ENCODE measurements around the gene PSMB7.
"Not testable (repeated sequence)": the region's sequence is repeated elsewhere in the genome, so short reads cannot be mapped to it uniquely, and the experiment has no call there.

Gene PSMB7

GRCh38 chr9:124441291-124441690, 26.0 kb upstream of the PSMB7 start:
- Histone ChIP-seq H3K9ac (ENCODE audit: low read length) (no peak overlapping the region), H3K4me1 (ENCODE audit: control insufficient read depth, insufficient read depth, low read length) (no peaks in the 10 kb centered on the region), H3K36me3 (ENCODE audit: control insufficient read depth, insufficient read depth, low read length) (no peaks in the 10 kb centered on the region), H3K9me3 (ENCODE audit: control insufficient read depth, low read length) (no peaks in the 10 kb centered on the region), H3K27me3 (ENCODE audit: control insufficient read depth, insufficient read depth, low read length) (peaks cover 3% of the 10 kb centered on the region), H3K4me3 (ENCODE audit: low read length) (no peak overlapping the region)

GRCh38 chr9:124440786-124441185, 25.5 kb upstream of the PSMB7 start:
- Histone ChIP-seq H3K4me3 (ENCODE audit: low read length) (no peak overlapping the region), H3K4me1 (ENCODE audit: control insufficient read depth, insufficient read depth, low read length) (no peaks in the 10 kb centered on the region), H3K36me3 (ENCODE audit: control insufficient read depth, insufficient read depth, low read length) (no peaks in the 10 kb centered on the region), H3K9ac (ENCODE audit: low read length) (no peak overlapping the region), H3K27me3 (ENCODE audit: control insufficient read depth, insufficient read depth, low read length) (peaks cover 3% of the 10 kb centered on the region), H3K9me3 (ENCODE audit: control insufficient read depth, low read length) (no peaks in the 10 kb centered on the region)

- Histone ChIP-seq H3K4me3 (ENCODE audit: low read length) (no peak overlapping the region), H3K4me1 (ENCODE audit: control insufficient read depth, insufficient read depth, low read length) (no peaks in the 10 kb centered on the region), H3K36me3 (ENCODE audit: control insufficient read depth, insufficient read depth, low read length) (no peaks in the 10 kb centered on the region), H3K9ac (ENCODE audit: low read length) (no peak overlapping the region), H3K27me3 (ENCODE audit: control insufficient read depth, insufficient read depth, low read length) (peaks cover 3% of the 10 kb centered on the region), H3K9me3 (ENCODE audit: control insufficient read depth, low read length) (no peaks in the 10 kb centered on the region)
Measured at GRCh38 chr9:124439686-124440243, 24.5 kb upstream of the PSMB7 start.

DNA sequence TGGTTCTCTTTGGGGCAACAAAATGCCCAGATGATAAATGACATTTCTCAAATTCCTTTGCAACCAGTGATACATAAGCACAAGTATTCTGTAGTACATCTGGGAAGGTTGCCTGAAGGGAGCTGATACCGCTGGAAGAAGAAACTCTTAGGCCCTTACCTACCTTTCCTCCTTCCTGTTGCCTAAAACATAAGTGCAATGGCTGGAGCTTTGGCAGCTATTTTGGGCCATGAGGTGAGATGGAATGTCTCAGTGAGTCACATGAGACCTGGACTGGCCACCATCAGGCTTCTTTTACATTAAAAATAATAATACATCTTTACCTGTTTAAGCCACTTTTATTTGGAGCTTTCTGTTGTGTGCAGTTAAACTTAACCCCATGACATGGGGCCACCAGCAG, 23.8 kb upstream of the PSMB7 start:
- Histone ChIP-seq H3K9ac (ENCODE audit: low read length) (no peak overlapping the region), H3K36me3 (ENCODE audit: control insufficient read depth, insufficient read depth, low read length) (no peaks in the 10 kb centered on the region), H3K9me3 (ENCODE audit: control insufficient read depth, low read length) (no peaks in the 10 kb centered on the region), H3K27me3 (ENCODE audit: control insufficient read depth, insufficient read depth, low read length) (peaks cover 3% of the 10 kb centered on the region), H3K4me1 (ENCODE audit: control insufficient read depth, insufficient read depth, low read length) (no peaks in the 10 kb centered on the region), H3K4me3 (ENCODE audit: low read length) (no peak overlapping the region)

DNA sequence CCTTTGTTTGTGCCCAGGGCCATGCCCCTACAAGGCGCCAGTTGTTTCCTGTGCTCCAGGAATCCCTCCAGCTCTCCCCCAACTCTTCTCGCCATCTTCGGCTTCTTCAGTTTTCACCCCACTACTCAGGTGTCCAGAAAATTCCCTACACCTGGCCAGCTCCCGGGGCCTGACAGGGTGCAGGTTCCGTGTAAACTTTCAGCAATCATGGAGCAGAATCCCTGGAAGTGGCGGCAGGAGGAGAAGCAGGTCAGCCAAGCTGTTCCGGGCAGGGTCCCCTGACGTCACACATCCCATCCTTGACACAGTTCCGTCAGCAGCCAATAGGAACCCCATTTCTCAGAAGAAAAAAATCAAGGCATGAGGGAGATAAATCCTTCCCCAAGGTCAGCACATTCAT, 22.8 kb upstream of the PSMB7 start:
- H3K27me3 ChIP-seq (ENCODE audit: control insufficient read depth, insufficient read depth, low read length) = peaks cover 3% of the 10 kb centered on the region
- H3K9ac ChIP-seq (ENCODE audit: low read length) = no peak overlapping the region
- H3K4me3 ChIP-seq (ENCODE audit: low read length) = no peak overlapping the region
- no peaks in the 10 kb centered on the region for H3K4me1 ChIP-seq (ENCODE audit: control insufficient read depth, insufficient read depth, low read length)
- no peaks in the 10 kb centered on the region for H3K9me3 ChIP-seq (ENCODE audit: control insufficient read depth, low read length)
- no peaks in the 10 kb centered on the region for H3K36me3 ChIP-seq (ENCODE audit: control insufficient read depth, insufficient read depth, low read length)

GRCh38 chr9:124437086-124437485, 21.8 kb upstream of the PSMB7 start:
- Histone ChIP-seq H3K4me3 (ENCODE audit: low read length) (no peak overlapping the region), H3K36me3 (ENCODE audit: control insufficient read depth, insufficient read depth, low read length) (no peaks in the 10 kb centered on the region), H3K4me1 (ENCODE audit: control insufficient read depth, insufficient read depth, low read length) (no peaks in the 10 kb centered on the region), H3K27me3 (ENCODE audit: control insufficient read depth, insufficient read depth, low read length) (peaks cover 3% of the 10 kb centered on the region), H3K9me3 (ENCODE audit: control insufficient read depth, low read length) (no peaks in the 10 kb centered on the region), H3K9ac (ENCODE audit: low read length) (no peak overlapping the region)

- Histone ChIP-seq H3K27me3 (ENCODE audit: control insufficient read depth, insufficient read depth, low read length) (peaks cover 3% of the 10 kb centered on the region), H3K9ac (ENCODE audit: low read length) (no peak overlapping the region), H3K36me3 (ENCODE audit: control insufficient read depth, insufficient read depth, low read length) (no peaks in the 10 kb centered on the region), H3K9me3 (ENCODE audit: control insufficient read depth, low read length) (no peaks in the 10 kb centered on the region), H3K4me1 (ENCODE audit: control insufficient read depth, insufficient read depth, low read length) (no peaks in the 10 kb centered on the region), H3K4me3 (ENCODE audit: low read length) (no peak overlapping the region)
Measured at GRCh38 chr9:124436320-124436719, 21.1 kb upstream of the PSMB7 start.

- no peaks in the 10 kb centered on the region for H3K4me1 ChIP-seq (ENCODE audit: control insufficient read depth, insufficient read depth, low read length)
- H3K4me3 ChIP-seq (ENCODE audit: low read length) = no peak overlapping the region
- H3K9me3 ChIP-seq (ENCODE audit: control insufficient read depth, low read length) = no peaks in the 10 kb centered on the region
- no peaks in the 10 kb centered on the region for H3K36me3 ChIP-seq (ENCODE audit: control insufficient read depth, insufficient read depth, low read length)
- no peak overlapping the region for H3K9ac ChIP-seq (ENCODE audit: low read length)
- H3K27me3 ChIP-seq (ENCODE audit: control insufficient read depth, insufficient read depth, low read length) = no peaks in the 10 kb centered on the region
Measured at GRCh38 chr9:124429530-124429867, 14.3 kb upstream of the PSMB7 start.

- H3K4me3 ChIP-seq (ENCODE audit: low read length) = no peak overlapping the region
- H3K27me3 ChIP-seq (ENCODE audit: control insufficient read depth, insufficient read depth, low read length) = no peaks in the 10 kb centered on the region
- no peaks in the 10 kb centered on the region for H3K36me3 ChIP-seq (ENCODE audit: control insufficient read depth, insufficient read depth, low read length)
- H3K9ac ChIP-seq (ENCODE audit: low read length) = no peak overlapping the region
- no peaks in the 10 kb centered on the region for H3K9me3 ChIP-seq (ENCODE audit: control insufficient read depth, low read length)
- H3K4me1 ChIP-seq (ENCODE audit: control insufficient read depth, insufficient read depth, low read length) = no peaks in the 10 kb centered on the region
Measured at GRCh38 chr9:124428751-124429529, 13.7 kb upstream of the PSMB7 start.

DNA sequence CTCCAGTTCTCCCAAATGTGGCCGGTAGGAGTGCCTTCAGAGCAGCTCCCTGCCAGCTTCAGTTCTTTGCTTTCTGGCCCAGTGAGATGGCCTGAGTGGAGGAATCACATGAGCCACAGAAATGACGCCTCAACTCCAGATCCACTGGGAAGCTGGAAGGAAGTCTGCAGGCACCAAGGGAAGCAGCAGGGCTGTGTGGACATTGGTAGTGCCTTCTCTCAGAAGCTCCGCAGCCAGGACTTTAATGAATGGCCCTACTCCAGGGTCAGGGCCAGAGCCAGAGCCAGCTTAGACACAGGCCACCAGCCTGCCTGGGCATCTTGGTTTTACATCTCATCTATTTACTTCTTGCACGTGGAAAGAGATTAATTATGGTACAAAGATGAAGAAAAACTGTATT, 12.0 kb upstream of the PSMB7 start:
- no peaks in the 10 kb centered on the region for H3K27me3 ChIP-seq (ENCODE audit: control insufficient read depth, insufficient read depth, low read length)
- no peaks in the 10 kb centered on the region for H3K9me3 ChIP-seq (ENCODE audit: control insufficient read depth, low read length)
- no peak overlapping the region for H3K4me3 ChIP-seq (ENCODE audit: low read length)
- no peak overlapping the region for H3K9ac ChIP-seq (ENCODE audit: low read length)
- H3K4me1 ChIP-seq (ENCODE audit: control insufficient read depth, insufficient read depth, low read length) = no peaks in the 10 kb centered on the region
- H3K36me3 ChIP-seq (ENCODE audit: control insufficient read depth, insufficient read depth, low read length) = no peaks in the 10 kb centered on the region

GRCh38 chr9:124426361-124426760, 11.1 kb upstream of the PSMB7 start:
- H3K4me1 ChIP-seq (ENCODE audit: control insufficient read depth, insufficient read depth, low read length) = no peaks in the 10 kb centered on the region
- no peaks in the 10 kb centered on the region for H3K27me3 ChIP-seq (ENCODE audit: control insufficient read depth, insufficient read depth, low read length)
- H3K36me3 ChIP-seq (ENCODE audit: control insufficient read depth, insufficient read depth, low read length) = no peaks in the 10 kb centered on the region
- H3K9me3 ChIP-seq (ENCODE audit: control insufficient read depth, low read length) = no peaks in the 10 kb centered on the region
- no peak overlapping the region for H3K9ac ChIP-seq (ENCODE audit: low read length)
- no peak overlapping the region for H3K4me3 ChIP-seq (ENCODE audit: low read length)

DNA sequence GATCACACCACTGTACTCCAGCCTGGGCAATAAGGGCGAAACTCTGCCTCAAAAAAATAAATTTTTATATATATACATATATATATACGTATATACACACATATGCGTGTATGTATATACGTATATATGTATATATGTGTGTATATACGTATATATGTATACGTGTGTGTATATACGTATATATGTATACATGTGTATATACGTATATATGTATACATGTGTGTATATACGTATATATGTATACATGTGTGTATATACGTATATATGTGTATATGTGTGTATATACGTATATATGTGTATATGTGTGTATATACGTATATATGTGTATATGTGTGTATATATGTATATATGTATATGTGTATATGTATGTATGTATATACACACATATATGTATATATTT, 10.5 kb upstream of the PSMB7 start:
- not testable (repeated sequence) for H3K4me3 ChIP-seq (ENCODE audit: low read length); H3K36me3 ChIP-seq (ENCODE audit: control insufficient read depth, insufficient read depth, low read length); H3K9ac ChIP-seq (ENCODE audit: low read length); H3K4me1 ChIP-seq (ENCODE audit: control insufficient read depth, insufficient read depth, low read length); H3K9me3 ChIP-seq (ENCODE audit: control insufficient read depth, low read length); H3K27me3 ChIP-seq (ENCODE audit: control insufficient read depth, insufficient read depth, low read length)

DNA sequence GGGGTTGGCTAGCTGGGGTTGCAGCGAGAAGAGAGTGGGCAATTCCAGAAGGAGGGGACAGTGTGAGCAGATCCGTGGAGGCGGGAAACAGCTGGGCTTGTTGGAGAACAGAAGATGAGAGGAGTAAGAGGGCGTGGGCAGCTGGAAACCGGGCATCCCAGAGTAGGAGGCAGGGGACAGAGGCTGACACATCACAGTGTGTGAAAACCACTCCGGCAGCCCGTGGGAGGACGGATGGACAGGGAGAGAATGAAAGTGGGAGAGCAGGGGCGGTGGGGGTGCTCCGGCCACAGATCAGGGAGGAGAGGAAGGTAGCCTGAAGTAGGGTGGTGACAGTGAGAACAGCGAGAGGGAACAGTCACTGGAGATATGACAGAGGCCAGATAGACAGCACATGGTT, 8.3 kb upstream of the PSMB7 start:
- Histone ChIP-seq H3K9ac (ENCODE audit: low read length) (no peak overlapping the region), H3K9me3 (ENCODE audit: control insufficient read depth, low read length) (no peaks in the 10 kb centered on the region), H3K36me3 (ENCODE audit: control insufficient read depth, insufficient read depth, low read length) (no peaks in the 10 kb centered on the region)

More for the DNA sequence above, 8.3 kb upstream of the PSMB7 start:
- no peaks in the 10 kb centered on the region for H3K4me1 ChIP-seq (ENCODE audit: control insufficient read depth, insufficient read depth, low read length)
- no peak overlapping the region for H3K4me3 ChIP-seq (ENCODE audit: low read length)
- no peaks in the 10 kb centered on the region for H3K27me3 ChIP-seq (ENCODE audit: control insufficient read depth, insufficient read depth, low read length)
